HL-60 (cell line): ENCODE measurements around the gene GPR26.

Source experiments
- CTCF ChIP-seq: IDR thresholded peaks from one replicate; pipeline ENCODE4 v1.5.1; 2011; ENCODE audit warnings: low read length, control low read depth, inconsistent platforms; ENCODE audit not compliant: insufficient read depth
- POLR2AphosphoS5 ChIP-seq: IDR thresholded peaks from 2 replicates; pipeline ENCODE4 v1.6.1; 2012; ENCODE audit warnings: low read depth

GRCh38 chr10:123682477-123682876, 16.3 kb downstream of the GPR26 start:
- TF ChIP-seq CTCF, result no peak
- TF ChIP-seq POLR2AphosphoS5, result no peak
